ENCODE results near the gene TSGA10IP. TPM values are rescaled to one million over a fixed set of nuclear protein-coding genes. Genes with fewer than 3 reads are reported as not detected.

The TSGA10IP gene
- total RNA-seq, 3 donors from 2014 or later = not detected

- H3K4me3 Mint-ChIP-seq = peak overlapping the region; percentile 7
Observed at GRCh38 chr11:65921876-65922275, 23.4 kb upstream of the TSGA10IP start.

DNA sequence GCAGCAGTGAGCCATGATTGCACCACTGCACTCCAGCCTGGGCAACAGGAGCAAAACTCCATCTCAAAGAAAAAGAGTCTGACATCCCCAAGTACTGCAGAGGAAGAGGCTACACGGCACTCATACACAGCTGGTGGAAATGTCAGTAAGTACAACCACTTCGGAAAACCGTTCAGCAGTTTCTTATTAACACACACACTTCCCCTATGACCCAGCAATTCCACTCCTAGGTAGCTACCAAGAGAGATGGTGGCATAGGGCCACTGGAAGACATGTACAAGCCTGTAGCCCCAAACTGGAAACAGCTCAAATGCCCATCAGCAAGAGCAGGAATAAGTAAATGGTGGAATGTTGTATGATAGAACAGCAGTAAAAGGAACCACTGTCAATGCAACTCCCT lies 22.7 kb upstream of the TSGA10IP start:
- H3K27me3 Mint-ChIP-seq (ENCODE audit: low read depth) = no peaks in the 10 kb centered on the region
- no peaks in the 10 kb centered on the region for H3K9me3 Mint-ChIP-seq
- ATAC-seq (no peak), DNase-seq (no peak)
- H3K4me3 Mint-ChIP-seq = peak overlapping the region; percentile 19
- peaks cover 8% of the 10 kb centered on the region for H3K36me3 Mint-ChIP-seq (ENCODE audit: insufficient read depth)
- H3K4me1 Mint-ChIP-seq (ENCODE audit: low read depth) = peaks cover 31% of the 10 kb centered on the region

More at GRCh38 chr11:65921876-65922275, 23.4 kb upstream of the TSGA10IP start:
- DNase-seq = no peak
- ATAC-seq = no peak
- Mint-ChIP-seq H3K4me1 (ENCODE audit: low read depth) (peaks cover 30% of the 10 kb centered on the region), H3K9me3 (no peaks in the 10 kb centered on the region), H3K27me3 (ENCODE audit: low read depth) (no peaks in the 10 kb centered on the region), H3K36me3 (ENCODE audit: insufficient read depth) (peaks cover 8% of the 10 kb centered on the region)

DNA sequence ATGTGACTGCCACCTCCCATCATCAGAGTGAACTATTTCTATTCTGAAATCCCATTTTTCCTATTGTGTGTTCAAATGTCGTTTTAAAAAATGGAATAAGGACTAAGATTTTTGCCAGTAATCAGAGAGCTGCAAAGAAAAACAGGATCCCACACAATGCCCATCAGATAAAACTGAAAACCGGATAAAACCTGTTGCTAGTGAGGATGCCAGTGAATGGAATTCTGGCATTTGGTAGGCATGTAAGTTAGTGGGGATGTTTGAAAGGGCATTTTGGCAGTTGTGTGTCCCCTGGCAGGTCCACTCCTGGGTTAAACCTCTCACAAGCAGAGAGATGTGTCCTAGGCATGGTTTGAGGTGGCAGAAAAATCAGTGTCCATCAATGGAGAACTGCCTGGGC lies 19.9 kb upstream of the TSGA10IP start:
- Mint-ChIP-seq H3K9me3 (no peaks in the 10 kb centered on the region), H3K27me3 (ENCODE audit: low read depth) (no peaks in the 10 kb centered on the region), H3K4me3 (no peak overlapping the region), H3K4me1 (ENCODE audit: low read depth) (peaks cover 39% of the 10 kb centered on the region), H3K36me3 (ENCODE audit: insufficient read depth) (peaks cover 8% of the 10 kb centered on the region)
- DNase-seq = no peak
- no peak for ATAC-seq

DNA sequence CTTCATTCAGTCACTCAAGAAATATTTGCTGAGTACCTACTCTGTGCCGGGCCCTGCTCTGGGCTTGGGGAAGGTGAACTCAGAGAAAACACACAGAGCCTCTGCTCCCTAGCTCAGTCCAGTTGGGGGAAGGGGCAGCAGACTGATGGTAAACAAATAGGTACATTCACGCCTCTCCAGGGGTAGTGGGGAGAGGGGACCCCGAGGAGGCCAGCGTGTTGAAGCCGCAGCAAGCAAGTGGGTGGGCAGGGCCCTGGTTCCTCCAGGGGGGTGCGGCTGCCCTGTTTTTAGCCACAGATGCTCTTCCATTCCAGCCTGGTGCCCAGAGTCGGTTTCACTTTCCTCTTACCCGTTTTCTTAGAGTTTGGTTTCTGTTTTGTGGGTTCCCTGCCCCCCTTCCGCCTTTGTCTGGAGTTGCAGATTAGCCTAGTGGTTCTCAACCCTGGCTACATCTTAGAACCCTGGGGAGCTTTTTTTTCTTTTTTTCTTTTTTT lies 17.3 kb upstream of the TSGA10IP start:
- no peaks in the 10 kb centered on the region for H3K27me3 Mint-ChIP-seq (ENCODE audit: low read depth)

GRCh38 chr11:65928667-65929066 lies 16.6 kb upstream of the TSGA10IP start:
- no peaks in the 10 kb centered on the region for H3K9me3 Mint-ChIP-seq
- ATAC-seq (no peak), DNase-seq (no peak)
- peak overlapping the region; percentile 49 for H3K4me3 Mint-ChIP-seq
- peaks cover 33% of the 10 kb centered on the region for H3K4me1 Mint-ChIP-seq (ENCODE audit: low read depth)
- H3K36me3 Mint-ChIP-seq (ENCODE audit: insufficient read depth) = no peaks in the 10 kb centered on the region
- H3K27me3 Mint-ChIP-seq (ENCODE audit: low read depth) = no peaks in the 10 kb centered on the region

More for the DNA sequence above, 17.3 kb upstream of the TSGA10IP start:
- DNase-seq (peak; percentile 67), ATAC-seq (peak; percentile 93)
- H3K4me3 Mint-ChIP-seq = peak overlapping the region; percentile 49
- H3K9me3 Mint-ChIP-seq = no peaks in the 10 kb centered on the region
- H3K4me1 Mint-ChIP-seq (ENCODE audit: low read depth) = peaks cover 33% of the 10 kb centered on the region
- H3K36me3 Mint-ChIP-seq (ENCODE audit: insufficient read depth) = peaks cover 2% of the 10 kb centered on the region

- no peaks in the 10 kb centered on the region for H3K36me3 Mint-ChIP-seq (ENCODE audit: insufficient read depth)
- H3K4me3 Mint-ChIP-seq = no peak overlapping the region
- DNase-seq (no peak), ATAC-seq (no peak)
- no peaks in the 10 kb centered on the region for H3K9me3 Mint-ChIP-seq
- no peaks in the 10 kb centered on the region for H3K27me3 Mint-ChIP-seq (ENCODE audit: low read depth)
- H3K4me1 Mint-ChIP-seq (ENCODE audit: low read depth) = peaks cover 31% of the 10 kb centered on the region
Observed at GRCh38 chr11:65931773-65932557, 13.3 kb upstream of the TSGA10IP start.

GRCh38 chr11:65932558-65932919 lies 12.7 kb upstream of the TSGA10IP start:
- Mint-ChIP-seq H3K27me3 (ENCODE audit: low read depth) (no peaks in the 10 kb centered on the region), H3K4me3 (no peak overlapping the region), H3K9me3 (no peaks in the 10 kb centered on the region), H3K36me3 (ENCODE audit: insufficient read depth) (no peaks in the 10 kb centered on the region), H3K4me1 (ENCODE audit: low read depth) (peaks cover 25% of the 10 kb centered on the region)
- DNase-seq = no peak
- no peak for ATAC-seq

GRCh38 chr11:65934014-65934413 lies 11.3 kb upstream of the TSGA10IP start:
- H3K27me3 Mint-ChIP-seq (ENCODE audit: low read depth) = no peaks in the 10 kb centered on the region
- no peak for ATAC-seq
- peaks cover 11% of the 10 kb centered on the region for H3K4me1 Mint-ChIP-seq (ENCODE audit: low read depth)
- H3K9me3 Mint-ChIP-seq = no peaks in the 10 kb centered on the region
- no peak for DNase-seq
- no peaks in the 10 kb centered on the region for H3K36me3 Mint-ChIP-seq (ENCODE audit: insufficient read depth)
- H3K4me3 Mint-ChIP-seq = no peak overlapping the region

GRCh38 chr11:65937766-65938165 lies 7.5 kb upstream of the TSGA10IP start:
- Mint-ChIP-seq H3K36me3 (ENCODE audit: insufficient read depth) (no peaks in the 10 kb centered on the region), H3K4me3 (no peak overlapping the region), H3K27me3 (ENCODE audit: low read depth) (no peaks in the 10 kb centered on the region), H3K4me1 (ENCODE audit: low read depth) (peaks cover 5% of the 10 kb centered on the region), H3K9me3 (no peaks in the 10 kb centered on the region)
- ATAC-seq = no peak
- no peak for DNase-seq

DNA sequence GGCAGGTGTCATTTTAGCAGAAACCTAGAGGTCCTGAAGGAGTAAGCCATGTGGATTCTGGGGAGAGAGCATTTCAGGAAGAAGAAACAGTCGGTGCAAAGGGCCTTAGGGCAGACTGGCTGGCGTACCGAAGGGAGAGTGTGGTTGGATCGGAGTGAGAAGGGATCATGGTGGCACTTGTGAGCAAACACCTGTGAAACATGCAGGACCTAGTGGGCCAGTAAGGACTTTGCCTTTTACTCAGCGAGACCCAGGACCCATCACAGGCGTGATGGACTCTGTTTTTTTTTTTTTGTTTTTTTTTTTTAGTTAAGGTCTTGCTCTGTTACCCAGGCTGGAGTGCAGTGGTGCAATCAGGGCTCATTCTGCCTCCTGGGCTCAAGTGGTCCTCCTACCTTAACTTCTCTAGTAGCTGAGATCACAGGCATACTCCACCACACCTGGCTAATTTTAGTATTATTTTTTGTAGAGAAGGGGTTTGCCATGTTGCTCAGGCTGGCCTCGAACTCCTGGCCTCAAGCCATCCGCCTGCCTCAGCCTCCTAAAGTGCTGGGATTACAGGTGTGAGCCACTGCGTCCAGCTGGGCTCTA lies 3.5 kb upstream of the TSGA10IP start:
- Mint-ChIP-seq H3K4me1 (ENCODE audit: low read depth) (peaks cover 5% of the 10 kb centered on the region), H3K4me3 (no peak overlapping the region), H3K36me3 (ENCODE audit: insufficient read depth) (no peaks in the 10 kb centered on the region), H3K27me3 (ENCODE audit: low read depth) (no peaks in the 10 kb centered on the region), H3K9me3 (no peaks in the 10 kb centered on the region)
- no peak for ATAC-seq
- DNase-seq = no peak

GRCh38 chr11:65942531-65942930 lies 2.7 kb upstream of the TSGA10IP start:
- Mint-ChIP-seq H3K4me1 (ENCODE audit: low read depth) (peaks cover 5% of the 10 kb centered on the region), H3K36me3 (ENCODE audit: insufficient read depth) (no peaks in the 10 kb centered on the region), H3K4me3 (no peak overlapping the region), H3K27me3 (ENCODE audit: low read depth) (no peaks in the 10 kb centered on the region), H3K9me3 (no peaks in the 10 kb centered on the region)
- DNase-seq = no peak
- ATAC-seq = no peak

GRCh38 chr11:65944191-65944590 lies 1.1 kb upstream of the TSGA10IP start:
- peaks cover 5% of the 10 kb centered on the region for H3K4me1 Mint-ChIP-seq (ENCODE audit: low read depth)
- no peaks in the 10 kb centered on the region for H3K9me3 Mint-ChIP-seq
- no peaks in the 10 kb centered on the region for H3K27me3 Mint-ChIP-seq (ENCODE audit: low read depth)

GRCh38 chr11:65944767-65945166 lies 513 bp upstream of the TSGA10IP start:
- H3K9me3 Mint-ChIP-seq = no peaks in the 10 kb centered on the region
- no peaks in the 10 kb centered on the region for H3K36me3 Mint-ChIP-seq (ENCODE audit: insufficient read depth)
- H3K27me3 Mint-ChIP-seq (ENCODE audit: low read depth) = no peaks in the 10 kb centered on the region
- H3K4me3 Mint-ChIP-seq = no peak overlapping the region
- no peak for DNase-seq
- H3K4me1 Mint-ChIP-seq (ENCODE audit: low read depth) = peaks cover 5% of the 10 kb centered on the region
- no peak for ATAC-seq

More at GRCh38 chr11:65944191-65944590, 1.1 kb upstream of the TSGA10IP start:
- Mint-ChIP-seq H3K36me3 (ENCODE audit: insufficient read depth) (no peaks in the 10 kb centered on the region), H3K4me3 (no peak overlapping the region)
- ATAC-seq (no peak), DNase-seq (no peak)

- no peaks in the 10 kb centered on the region for H3K36me3 Mint-ChIP-seq (ENCODE audit: insufficient read depth)
- no peak overlapping the region for H3K4me3 Mint-ChIP-seq
Observed at GRCh38 chr11:65945941-65946558, 770 bp downstream of the TSGA10IP start.

More at GRCh38 chr11:65945941-65946558, 770 bp downstream of the TSGA10IP start:
- Mint-ChIP-seq H3K4me1 (ENCODE audit: low read depth) (peaks cover 5% of the 10 kb centered on the region), H3K9me3 (no peaks in the 10 kb centered on the region), H3K27me3 (ENCODE audit: low read depth) (no peaks in the 10 kb centered on the region)
- DNase-seq (no peak), ATAC-seq (no peak)

All from activated T-cell treated with anti-CD3 and anti-CD28 coated beads, Interleukin-2, amount 50 U/mL, for 4 hours (primary cell).